Endothelial cell (in vitro differentiated cells): ENCODE measurements around the gene CPT1A. TPM values are rescaled to one million over a fixed set of nuclear protein-coding genes. Genes with fewer than 3 reads are reported as not detected.
A peak's percentile ranks its signal among the peaks of the same experiment; 100 is the strongest.

ENCODE experiments used
- DNase-seq: peaks from one replicate; pipeline ENCODE4 v3.0.0; 2021; ENCODE audit warnings: low spot score
- H3K27ac Mint-ChIP-seq: one replicate; pipeline ENCODE4 v1.8.0; 2021; ENCODE audit warnings: mixed read lengths, inconsistent platforms; ENCODE audit not compliant: unreplicated experiment
- H3K27me3 Mint-ChIP-seq: one replicate; pipeline ENCODE4 v1.8.0; 2021; ENCODE audit warnings: mild to moderate bottlenecking, moderate library complexity, mixed read lengths, inconsistent platforms; ENCODE audit not compliant: unreplicated experiment
- H3K36me3 Mint-ChIP-seq: one replicate; pipeline ENCODE4 v1.8.0; 2021; ENCODE audit warnings: mild to moderate bottlenecking, low read depth, mixed read lengths, inconsistent platforms; ENCODE audit not compliant: unreplicated experiment
- H3K4me1 Mint-ChIP-seq: one replicate; pipeline ENCODE4 v1.8.0; 2021; ENCODE audit warnings: mild to moderate bottlenecking, mixed read lengths, inconsistent platforms; ENCODE audit not compliant: unreplicated experiment
- H3K4me3 Mint-ChIP-seq: one replicate; pipeline ENCODE4 v1.8.0; 2021; ENCODE audit warnings: mild to moderate bottlenecking, mixed read lengths, inconsistent platforms; ENCODE audit not compliant: unreplicated experiment
- H3K9me3 Mint-ChIP-seq: one replicate; pipeline ENCODE4 v1.8.0; 2021; ENCODE audit warnings: mixed read lengths, inconsistent platforms; ENCODE audit not compliant: unreplicated experiment
- CTCF ChIP-seq: fragments of 200-600 bp; sonication (generic); IDR thresholded peaks from one replicate; pipeline ENCODE4 v1.5.0; 2021; ENCODE audit warnings: antibody characterized with exemption; ENCODE audit not compliant: unreplicated experiment
- total RNA-seq: library from RNA; stranded (reverse); fragmentation: NEBNext Ultra II Directional; extraction: Animal tissue kit (Norgen Biotek cat#: 25700); gene quantifications from one replicate; pipeline ENCODE4 v1.2.1, GENCODE V29; 2021; ENCODE audit not compliant: unreplicated experiment

Gene CPT1A
- total RNA-seq, 1 donor from 2014 or later, result 0.36 TPM

DNA sequence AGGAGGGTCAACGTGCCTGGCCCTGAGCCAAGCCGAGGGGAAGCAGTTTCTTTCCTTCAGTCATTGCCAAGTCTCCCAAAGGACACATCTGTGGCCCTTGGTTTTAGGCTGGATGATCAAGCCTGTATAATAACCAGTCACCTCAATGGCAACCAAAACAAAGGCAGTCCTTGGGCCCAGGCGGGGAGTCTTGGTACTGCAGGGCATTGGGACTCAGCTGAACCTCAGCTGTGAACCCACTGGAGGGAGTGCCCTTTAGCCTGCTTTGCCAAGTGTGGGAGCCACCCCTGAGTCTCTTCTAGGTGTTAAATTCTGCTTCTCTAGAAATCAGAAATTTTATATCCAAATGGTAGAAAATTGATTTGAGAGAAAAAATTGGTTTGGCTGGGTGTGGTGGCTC, 36.9 kb downstream of the CPT1A start:
- DNase-seq, result no peak
- H3K27me3 Mint-ChIP-seq, result peaks cover 4% of the 10 kb centered on the region

DNA sequence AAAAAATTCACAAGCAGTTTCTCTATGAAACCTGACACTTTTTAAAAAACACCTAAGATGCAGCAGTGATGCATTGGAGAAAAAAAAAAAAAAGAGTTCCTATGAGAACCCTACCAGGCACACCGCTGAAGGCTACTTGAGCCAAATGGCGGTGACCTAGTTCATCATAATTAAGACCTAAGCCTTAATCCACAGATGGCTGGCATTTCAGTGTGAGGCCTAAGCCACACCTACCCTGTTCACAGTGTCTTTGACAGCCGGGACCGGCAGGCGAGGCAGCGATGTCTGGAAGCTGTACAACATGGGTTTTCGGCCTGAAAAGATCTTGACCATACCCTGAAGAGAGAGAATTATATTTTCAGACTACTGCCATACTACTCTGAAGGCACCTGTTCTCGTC, 38.0 kb downstream of the CPT1A start:
- Mint-ChIP-seq H3K4me3 (no peak overlapping the region), H3K36me3 (no peaks in the 10 kb centered on the region), H3K9me3 (no peaks in the 10 kb centered on the region), H3K4me1 (no peaks in the 10 kb centered on the region), H3K27me3 (peaks cover 1% of the 10 kb centered on the region), H3K27ac (no peak overlapping the region)
- no peak for TF ChIP-seq CTCF
- DNase-seq, result no peak

More for the DNA sequence above, 36.9 kb downstream of the CPT1A start:
- Mint-ChIP-seq H3K36me3 (no peaks in the 10 kb centered on the region), H3K9me3 (no peaks in the 10 kb centered on the region), H3K4me1 (no peaks in the 10 kb centered on the region), H3K4me3 (no peak overlapping the region), H3K27ac (no peak overlapping the region)
- no peak for TF ChIP-seq CTCF

- DNase-seq, result peak; percentile 72
- H3K27me3 Mint-ChIP-seq, result peaks cover 1% of the 10 kb centered on the region
- H3K4me3 Mint-ChIP-seq, result no peak overlapping the region
- peak; percentile 73 for TF ChIP-seq CTCF
- no peak overlapping the region for H3K27ac Mint-ChIP-seq
- no peaks in the 10 kb centered on the region for H3K36me3 Mint-ChIP-seq
- H3K4me1 Mint-ChIP-seq, result no peaks in the 10 kb centered on the region
- no peaks in the 10 kb centered on the region for H3K9me3 Mint-ChIP-seq
These were observed 43.4 kb downstream of the CPT1A start for GRCh38 chr11:68798221-68798813.

GRCh38 chr11:68796801-68797200, 44.9 kb downstream of the CPT1A start:
- Mint-ChIP-seq H3K27me3 (no peaks in the 10 kb centered on the region), H3K4me3 (no peak overlapping the region), H3K27ac (no peak overlapping the region), H3K36me3 (no peaks in the 10 kb centered on the region), H3K4me1 (no peaks in the 10 kb centered on the region), H3K9me3 (no peaks in the 10 kb centered on the region)
- DNase-seq, result no peak
- TF ChIP-seq CTCF, result no peak

DNA sequence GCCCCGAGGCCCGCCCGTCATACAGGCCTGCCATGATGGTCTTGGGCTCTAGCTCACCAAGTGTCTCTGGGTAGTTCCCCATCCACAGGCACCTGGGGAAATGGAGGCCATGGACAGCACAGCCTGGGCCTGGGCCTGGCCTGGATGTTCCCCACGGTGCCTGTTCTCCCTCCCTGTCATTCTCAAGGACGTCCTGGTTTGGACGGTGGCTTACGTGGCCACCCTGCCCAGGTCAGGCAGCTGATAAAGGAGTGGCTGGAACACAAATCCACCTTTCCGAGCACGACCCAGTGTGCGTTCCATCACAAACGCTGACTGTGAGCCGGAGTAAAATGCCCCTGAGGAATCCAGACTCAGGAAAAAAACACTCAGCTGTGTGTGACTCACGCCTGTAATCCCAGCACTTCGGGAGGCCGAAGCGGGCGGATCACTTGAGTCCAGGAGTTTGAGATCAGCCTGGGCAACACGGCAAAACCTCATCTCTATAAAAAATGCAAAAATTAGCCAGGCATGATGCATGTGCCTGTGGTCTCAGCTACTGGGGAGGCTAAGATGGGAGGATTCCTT, 49.2 kb downstream of the CPT1A start:
- Mint-ChIP-seq H3K9me3 (no peaks in the 10 kb centered on the region), H3K4me1 (no peaks in the 10 kb centered on the region), H3K36me3 (no peaks in the 10 kb centered on the region), H3K27me3 (no peaks in the 10 kb centered on the region), H3K27ac (no peak overlapping the region), H3K4me3 (no peak overlapping the region)
- TF ChIP-seq CTCF, result no peak
- DNase-seq, result no peak
